SK-N-SH treated with all-trans-retinoic acid at 6 μM for 48 hours (cell line): ENCODE measurements around the gene GCLC.

Experiments
- PPARA ChIP-seq: fragments of 250-450 bp; sonication (Bioruptor Pico); IDR thresholded peaks from 2 replicates; pipeline ENCODE4 v1.5.0; 2020; ENCODE audit warnings: mild to moderate bottlenecking, borderline replicate concordance
- TOX ChIP-seq: fragments of 250-450 bp; sonication (Bioruptor Pico); IDR thresholded peaks from 2 replicates; pipeline ENCODE4 v1.8.0; 2021; ENCODE audit warnings: mild to moderate bottlenecking, moderate library complexity, borderline replicate concordance
- TF ChIP-seq, protein P1 (sequence below): fragments of 250-450 bp; sonication (Bioruptor Pico); IDR thresholded peaks from 2 replicates; pipeline ENCODE4 v1.8.0; 2020; ENCODE audit warnings: mild to moderate bottlenecking, moderate library complexity, borderline replicate concordance
- TF ChIP-seq, protein P2 (sequence below): fragments of 250-450 bp; sonication (Bioruptor Pico); IDR thresholded peaks from 2 replicates; pipeline ENCODE4 v1.5.0; 2020; ENCODE audit warnings: mild to moderate bottlenecking, moderate library complexity

DNA sequence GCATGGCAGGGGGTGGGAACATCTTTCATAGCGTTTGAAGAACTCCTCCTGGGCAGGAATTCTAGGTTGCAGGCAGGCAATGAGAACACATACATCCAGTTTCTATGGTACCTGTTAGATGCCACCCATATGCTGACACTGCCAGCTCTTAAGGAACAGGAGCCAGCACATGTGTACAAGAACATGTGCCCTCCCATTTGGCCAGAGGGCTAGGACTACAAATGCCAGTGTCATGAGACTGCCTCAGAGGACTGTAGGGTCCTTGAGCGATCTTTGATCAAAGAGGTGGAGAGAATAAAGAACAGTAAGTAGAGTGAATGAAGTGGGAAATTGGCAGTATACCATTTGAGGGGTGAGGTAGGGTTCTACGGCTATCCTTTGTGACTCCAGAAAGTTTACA lies 45.8 kb downstream of the GCLC start:
- TF ChIP-seq, protein P1, sequence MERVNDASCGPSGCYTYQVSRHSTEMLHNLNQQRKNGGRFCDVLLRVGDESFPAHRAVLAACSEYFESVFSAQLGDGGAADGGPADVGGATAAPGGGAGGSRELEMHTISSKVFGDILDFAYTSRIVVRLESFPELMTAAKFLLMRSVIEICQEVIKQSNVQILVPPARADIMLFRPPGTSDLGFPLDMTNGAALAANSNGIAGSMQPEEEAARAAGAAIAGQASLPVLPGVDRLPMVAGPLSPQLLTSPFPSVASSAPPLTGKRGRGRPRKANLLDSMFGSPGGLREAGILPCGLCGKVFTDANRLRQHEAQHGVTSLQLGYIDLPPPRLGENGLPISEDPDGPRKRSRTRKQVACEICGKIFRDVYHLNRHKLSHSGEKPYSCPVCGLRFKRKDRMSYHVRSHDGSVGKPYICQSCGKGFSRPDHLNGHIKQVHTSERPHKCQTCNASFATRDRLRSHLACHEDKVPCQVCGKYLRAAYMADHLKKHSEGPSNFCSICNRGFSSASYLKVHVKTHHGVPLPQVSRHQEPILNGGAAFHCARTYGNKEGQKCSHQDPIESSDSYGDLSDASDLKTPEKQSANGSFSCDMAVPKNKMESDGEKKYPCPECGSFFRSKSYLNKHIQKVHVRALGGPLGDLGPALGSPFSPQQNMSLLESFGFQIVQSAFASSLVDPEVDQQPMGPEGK (CRISPR knock-in tag) = no peak
- TF ChIP-seq TOX (no peak), PPARA (CRISPR knock-in tag) (no peak)
- TF ChIP-seq, protein P2, sequence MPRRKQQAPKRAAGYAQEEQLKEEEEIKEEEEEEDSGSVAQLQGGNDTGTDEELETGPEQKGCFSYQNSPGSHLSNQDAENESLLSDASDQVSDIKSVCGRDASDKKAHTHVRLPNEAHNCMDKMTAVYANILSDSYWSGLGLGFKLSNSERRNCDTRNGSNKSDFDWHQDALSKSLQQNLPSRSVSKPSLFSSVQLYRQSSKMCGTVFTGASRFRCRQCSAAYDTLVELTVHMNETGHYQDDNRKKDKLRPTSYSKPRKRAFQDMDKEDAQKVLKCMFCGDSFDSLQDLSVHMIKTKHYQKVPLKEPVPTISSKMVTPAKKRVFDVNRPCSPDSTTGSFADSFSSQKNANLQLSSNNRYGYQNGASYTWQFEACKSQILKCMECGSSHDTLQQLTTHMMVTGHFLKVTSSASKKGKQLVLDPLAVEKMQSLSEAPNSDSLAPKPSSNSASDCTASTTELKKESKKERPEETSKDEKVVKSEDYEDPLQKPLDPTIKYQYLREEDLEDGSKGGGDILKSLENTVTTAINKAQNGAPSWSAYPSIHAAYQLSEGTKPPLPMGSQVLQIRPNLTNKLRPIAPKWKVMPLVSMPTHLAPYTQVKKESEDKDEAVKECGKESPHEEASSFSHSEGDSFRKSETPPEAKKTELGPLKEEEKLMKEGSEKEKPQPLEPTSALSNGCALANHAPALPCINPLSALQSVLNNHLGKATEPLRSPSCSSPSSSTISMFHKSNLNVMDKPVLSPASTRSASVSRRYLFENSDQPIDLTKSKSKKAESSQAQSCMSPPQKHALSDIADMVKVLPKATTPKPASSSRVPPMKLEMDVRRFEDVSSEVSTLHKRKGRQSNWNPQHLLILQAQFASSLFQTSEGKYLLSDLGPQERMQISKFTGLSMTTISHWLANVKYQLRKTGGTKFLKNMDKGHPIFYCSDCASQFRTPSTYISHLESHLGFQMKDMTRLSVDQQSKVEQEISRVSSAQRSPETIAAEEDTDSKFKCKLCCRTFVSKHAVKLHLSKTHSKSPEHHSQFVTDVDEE (CRISPR knock-in tag) = no peak
